A673 (cell line): ENCODE results near the gene PHACTR3. TPM values are rescaled to one million over a fixed set of nuclear protein-coding genes. Genes with fewer than 3 reads are reported as not detected.

Experiments
- BruUV-seq: library from RNA; stranded (reverse); fragments of 400-500 nt; replicated peaks from 2 replicates; lab custom pipeline; 2021; lab: Mats Ljungman, UMichigan
- CTCF ChIA-PET: fragments of 300-600 bp; sonication (Branson Sonifier 250); formaldehyde crosslinking; loops from one replicate; lab custom pipeline; 2022; ENCODE audit warnings: antibody characterized with exemption; lab: Charles Lee
- POLR2A ChIA-PET: fragments of 300-600 bp; sonication (Branson Sonifier 250); formaldehyde crosslinking; loops from one replicate; lab custom pipeline; 2022; ENCODE audit warnings: antibody characterized with exemption; ENCODE audit not compliant: low non-redundant PET; lab: Charles Lee
- DNase-seq: peaks from one replicate; pipeline ENCODE4 v3.0.0-alpha.2; 2015; ENCODE audit warnings: low spot score
- H3K27ac ChIP-seq: fragments of 200-600 bp; sonication (generic); 2 replicates; pipeline ENCODE4 v1.5.1; 2016; ENCODE audit warnings: mixed run types, low read depth, mild to moderate bottlenecking, mixed read lengths, antibody characterized with exemption, low read length; ENCODE audit not compliant: poor library complexity, severe bottlenecking
- H3K27me3 ChIP-seq: fragments of 200-600 bp; sonication (generic); replicated peaks from 2 replicates; pipeline ENCODE4 v1.6.1; 2017; ENCODE audit warnings: mixed run types, low read depth, mild to moderate bottlenecking, mixed read lengths, antibody characterized with exemption, low read length; ENCODE audit not compliant: insufficient read depth, poor library complexity
- H3K36me3 ChIP-seq: fragments of 200-600 bp; sonication (generic); 2 replicates; pipeline ENCODE4 v1.6.1; 2016; ENCODE audit warnings: mixed run types, mild to moderate bottlenecking, mixed read lengths, antibody characterized with exemption, low read length; ENCODE audit not compliant: insufficient read depth, poor library complexity, severe bottlenecking
- H3K4me1 ChIP-seq: fragments of 200-600 bp; sonication (generic); 2 replicates; pipeline ENCODE4 v1.6.1; 2017; ENCODE audit warnings: mixed run types, mild to moderate bottlenecking, mixed read lengths, antibody characterized with exemption, low read length; ENCODE audit not compliant: insufficient read depth, poor library complexity, severe bottlenecking
- H3K4me3 ChIP-seq: fragments of 200-600 bp; sonication (generic); 2 replicates; pipeline ENCODE4 v1.5.1; 2016; ENCODE audit warnings: low read depth, mixed run types, mild to moderate bottlenecking, mixed read lengths, low read length; ENCODE audit not compliant: poor library complexity, severe bottlenecking
- H3K9me3 ChIP-seq: fragments of 200-600 bp; sonication (generic); 2 replicates; pipeline ENCODE4 v1.6.1; 2016; ENCODE audit warnings: mixed run types, low read depth, mild to moderate bottlenecking, mixed read lengths, antibody characterized with exemption, low read length; ENCODE audit not compliant: poor library complexity, severe bottlenecking
- CTCF ChIP-seq: fragments of 300-800, 200-600 bp; sonication (generic); conservative IDR thresholded peaks from 2 replicates; pipeline ENCODE4 v1.5.1; 2017; ENCODE audit warnings: low read depth, mild to moderate bottlenecking, antibody characterized with exemption, low read length, moderate library complexity, mixed read lengths
- EZH2 ChIP-seq: fragments of 200-600 bp; sonication (generic); IDR thresholded peaks from 2 replicates; pipeline ENCODE4 v1.6.1; 2017; ENCODE audit warnings: borderline replicate concordance, low read depth, mild to moderate bottlenecking, mixed read lengths, antibody characterized with exemption, low read length; ENCODE audit not compliant: poor library complexity, severe bottlenecking
- intact Hi-C: fragments of 100-400 bp; cut with micrococcal nuclease; formaldehyde crosslinking; loops from one replicate; pipeline ENCODE4 v1.10.0; 2022; ENCODE audit not compliant: unreplicated experiment
- total RNA-seq: library from RNA; stranded (reverse); gene quantifications from 2 replicates; pipeline ENCODE4 v1.2.3, GENCODE V29; 2021

Gene PHACTR3
- total RNA-seq, 1 experiment from 2014 or later, result 0.17 TPM

- TF ChIP-seq CTCF, result no peak
- no peak for TF ChIP-seq EZH2
- ChIA-PET POLR2A (no interaction called here), CTCF (no interaction called here)
- no peaks in the 10 kb centered on the region for H3K36me3 ChIP-seq
- H3K4me1 ChIP-seq, result no peaks in the 10 kb centered on the region
- H3K27ac ChIP-seq, result no peak overlapping the region
- H3K9me3 ChIP-seq, result no peaks in the 10 kb centered on the region
- no peak overlapping the region for H3K4me3 ChIP-seq
- no peak for DNase-seq
- BruUV-seq, result no TSS peak
- intact Hi-C loops, result no loop called here
- no peaks in the 10 kb centered on the region for H3K27me3 ChIP-seq
Observed at GRCh38 chr20:59827138-59828056, 223.1 kb downstream of the PHACTR3 start.

GRCh38 chr20:59828125-59829053 is 224.0 kb downstream of the PHACTR3 start:
- H3K36me3 ChIP-seq, result no peaks in the 10 kb centered on the region
- no TSS peak for BruUV-seq
- no peaks in the 10 kb centered on the region for H3K27me3 ChIP-seq
- CTCF ChIA-PET, result no interaction called here
- TF ChIP-seq CTCF (no peak), EZH2 (no peak)
- no peak overlapping the region for H3K4me3 ChIP-seq
- intact Hi-C loops, result no loop called here
- H3K9me3 ChIP-seq, result no peaks in the 10 kb centered on the region
- H3K4me1 ChIP-seq, result no peaks in the 10 kb centered on the region
- POLR2A ChIA-PET, result no interaction called here
- no peak overlapping the region for H3K27ac ChIP-seq
- no peak for DNase-seq

GRCh38 chr20:59829054-59829785 is 224.9 kb downstream of the PHACTR3 start:
- Histone ChIP-seq H3K9me3 (no peaks in the 10 kb centered on the region), H3K36me3 (no peaks in the 10 kb centered on the region), H3K4me1 (no peaks in the 10 kb centered on the region), H3K27me3 (no peaks in the 10 kb centered on the region), H3K4me3 (no peak overlapping the region), H3K27ac (no peak overlapping the region)
- no TSS peak for BruUV-seq
- DNase-seq, result no peak
- TF ChIP-seq CTCF, result no peak
- TF ChIP-seq EZH2, result no peak
- intact Hi-C loops, result no loop called here
- POLR2A ChIA-PET, result no interaction called here
- CTCF ChIA-PET, result no interaction called here
